GM18951 (cell line): ENCODE data around the gene CAAP1.
"Not testable (repeated sequence)": the region's sequence is repeated elsewhere in the genome, so short reads cannot be mapped to it uniquely, and the experiment has no call there.

ENCODE experiments used
- POLR2A ChIP-seq: IDR thresholded peaks from 4 replicates; pipeline ENCODE4 v1.6.1; 2011; ENCODE audit warnings: mild to moderate bottlenecking; ENCODE audit not compliant: insufficient read length, insufficient read depth; ENCODE audit errors: extremely low read depth
- in situ Hi-C: fragments of 300-500 bp; cut with MboI; formaldehyde crosslinking; loops from one replicate; pipeline ENCODE4 v1.12.0; 2022; ENCODE audit warnings: low sequenced_read_pairs, mixed read lengths, inconsistent platforms; ENCODE audit not compliant: unreplicated experiment

The CAAP1 gene

GRCh38 chr9:26888271-26888670, 4.3 kb downstream of the CAAP1 start:
- no peak for TF ChIP-seq POLR2A
- in situ Hi-C loops: no loop called here

- no peak for TF ChIP-seq POLR2A
- in situ Hi-C loops: no loop called here
Observed at GRCh38 chr9:26882154-26882553, 10.4 kb downstream of the CAAP1 start.

GRCh38 chr9:26880262-26880661, 12.3 kb downstream of the CAAP1 start:
- in situ Hi-C loops: no loop called here
- TF ChIP-seq POLR2A: no peak

DNA sequence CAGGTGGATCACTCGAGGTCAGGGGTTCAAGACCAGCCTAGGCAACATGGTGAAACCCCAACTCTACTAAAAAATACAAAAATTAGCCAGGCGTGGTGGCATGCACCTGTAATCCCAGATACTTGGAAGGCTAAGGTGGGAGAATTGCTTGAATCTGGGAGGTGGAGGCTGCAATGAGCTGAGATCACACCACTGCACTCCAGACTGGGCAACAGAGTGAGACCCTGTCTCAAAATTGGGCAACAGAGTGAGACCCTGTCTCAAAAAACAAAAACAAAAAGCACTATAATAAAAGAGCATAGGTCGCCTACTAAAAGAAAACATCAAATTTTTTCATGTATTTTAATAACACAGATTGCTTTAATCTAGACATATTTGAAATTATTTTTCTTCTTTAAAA, 17.4 kb downstream of the CAAP1 start:
- in situ Hi-C loops: not testable (repeated sequence)

- in situ Hi-C loops: no loop called here
- no peak for TF ChIP-seq POLR2A
Observed at GRCh38 chr9:26870292-26870691, 22.3 kb downstream of the CAAP1 start.

DNA sequence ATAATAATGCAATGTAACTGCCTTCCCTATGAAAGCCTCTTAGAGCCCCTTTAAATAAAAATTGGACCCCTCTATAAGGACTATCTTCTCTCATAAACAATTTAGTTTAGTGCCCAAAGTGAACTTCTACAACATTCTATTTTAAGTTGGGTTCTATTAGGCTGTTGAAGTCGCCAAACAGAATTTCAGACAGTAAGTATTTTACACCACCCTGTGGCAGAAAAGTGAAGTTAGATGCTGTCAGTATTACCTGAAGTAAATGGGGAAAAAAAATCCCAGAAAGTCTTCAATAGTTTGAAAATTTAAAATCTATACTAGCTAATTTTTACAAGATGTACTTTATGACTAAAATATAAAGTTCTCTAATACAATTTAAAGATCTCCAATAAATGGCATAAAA, 29.5 kb downstream of the CAAP1 start:
- TF ChIP-seq POLR2A: no peak

GRCh38 chr9:26856413-26857032, 36.1 kb downstream of the CAAP1 start:
- no peak for TF ChIP-seq POLR2A

More for the DNA sequence above, 29.5 kb downstream of the CAAP1 start:
- in situ Hi-C loops: no loop called here

DNA sequence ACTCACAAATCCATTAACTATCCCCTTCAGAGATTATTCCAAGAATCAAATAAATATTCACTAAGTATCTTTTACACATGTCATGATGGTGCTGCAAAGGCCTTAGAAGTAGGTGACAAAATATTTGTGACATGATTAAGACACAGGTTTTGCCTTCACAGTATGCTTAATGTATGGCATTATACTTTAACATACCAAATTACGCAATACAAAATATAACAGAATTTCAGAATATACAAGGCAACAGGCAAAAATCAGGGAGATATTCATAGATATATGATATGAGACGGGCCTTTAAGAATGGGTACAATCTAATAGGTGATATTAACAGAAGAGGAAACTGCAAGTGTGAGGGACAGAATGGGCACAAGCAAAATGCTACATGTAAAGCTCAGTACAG, 41.6 kb downstream of the CAAP1 start:
- in situ Hi-C loops: no loop called here
- TF ChIP-seq POLR2A: no peak

More at GRCh38 chr9:26856413-26857032, 36.1 kb downstream of the CAAP1 start:
- in situ Hi-C loops: no loop called here

GRCh38 chr9:26833792-26834191, 58.8 kb downstream of the CAAP1 start:
- TF ChIP-seq POLR2A: no peak
- in situ Hi-C loops: no loop called here

- in situ Hi-C loops: not testable (repeated sequence)
Observed at GRCh38 chr9:26828391-26828955, 64.1 kb downstream of the CAAP1 start.

DNA sequence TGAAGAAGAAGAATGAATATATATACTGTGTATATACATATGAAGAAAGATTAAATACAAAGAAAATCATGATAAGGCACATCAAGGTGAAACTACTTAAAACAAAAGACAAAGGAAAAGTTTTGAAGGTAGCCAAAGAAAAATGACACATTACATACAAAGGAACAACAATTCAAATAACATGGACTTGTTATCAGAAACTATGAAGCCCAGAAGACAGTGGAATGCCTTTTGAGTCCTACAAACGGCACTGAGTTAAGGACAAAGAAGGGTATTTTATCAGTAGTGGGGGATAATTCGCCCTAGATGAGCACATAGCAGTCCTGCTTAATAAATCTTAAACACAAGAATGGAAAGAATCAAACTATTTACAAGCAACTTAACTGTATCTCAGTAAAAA, 77.8 kb downstream of the CAAP1 start:
- no peak for TF ChIP-seq POLR2A
- in situ Hi-C loops: no loop called here

- in situ Hi-C loops: no loop called here
- TF ChIP-seq POLR2A: no peak
Observed at GRCh38 chr9:26813247-26813646, 79.4 kb downstream of the CAAP1 start.

GRCh38 chr9:26812217-26812616, 80.4 kb downstream of the CAAP1 start:
- no peak for TF ChIP-seq POLR2A
- in situ Hi-C loops: no loop called here

DNA sequence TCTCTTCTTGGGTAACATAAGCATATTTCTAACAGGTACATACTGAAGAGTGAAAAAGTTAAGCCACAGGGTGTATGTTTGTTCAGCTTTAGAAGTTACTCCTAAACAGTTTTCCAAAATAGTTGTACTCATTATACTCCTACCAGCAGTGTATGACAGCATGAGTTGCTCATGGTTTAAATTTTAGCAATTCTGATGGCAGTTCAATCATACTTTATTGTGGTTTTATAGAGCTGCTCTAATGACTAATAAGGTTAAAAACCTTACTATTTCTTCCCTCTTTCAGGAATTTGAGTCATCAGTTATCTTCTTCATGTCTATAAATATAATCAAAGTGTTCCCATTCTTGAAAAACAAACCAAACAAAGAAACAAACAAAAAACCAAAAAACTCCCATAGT, 81.5 kb downstream of the CAAP1 start:
- TF ChIP-seq POLR2A: no peak

GRCh38 chr9:26809795-26810194, 82.8 kb downstream of the CAAP1 start:
- TF ChIP-seq POLR2A: no peak
- in situ Hi-C loops: no loop called here

More for the DNA sequence above, 81.5 kb downstream of the CAAP1 start:
- in situ Hi-C loops: no loop called here

GRCh38 chr9:26807161-26807560, 85.4 kb downstream of the CAAP1 start:
- in situ Hi-C loops: no loop called here

More at GRCh38 chr9:26807161-26807560, 85.4 kb downstream of the CAAP1 start:
- TF ChIP-seq POLR2A: no peak
